ENCODE measurements around the gene ZNF283.
"Not testable (repeated sequence)": the region's sequence is repeated elsewhere in the genome, so short reads cannot be mapped to it uniquely, and the experiment has no call there.

The ZNF283 gene

DNA sequence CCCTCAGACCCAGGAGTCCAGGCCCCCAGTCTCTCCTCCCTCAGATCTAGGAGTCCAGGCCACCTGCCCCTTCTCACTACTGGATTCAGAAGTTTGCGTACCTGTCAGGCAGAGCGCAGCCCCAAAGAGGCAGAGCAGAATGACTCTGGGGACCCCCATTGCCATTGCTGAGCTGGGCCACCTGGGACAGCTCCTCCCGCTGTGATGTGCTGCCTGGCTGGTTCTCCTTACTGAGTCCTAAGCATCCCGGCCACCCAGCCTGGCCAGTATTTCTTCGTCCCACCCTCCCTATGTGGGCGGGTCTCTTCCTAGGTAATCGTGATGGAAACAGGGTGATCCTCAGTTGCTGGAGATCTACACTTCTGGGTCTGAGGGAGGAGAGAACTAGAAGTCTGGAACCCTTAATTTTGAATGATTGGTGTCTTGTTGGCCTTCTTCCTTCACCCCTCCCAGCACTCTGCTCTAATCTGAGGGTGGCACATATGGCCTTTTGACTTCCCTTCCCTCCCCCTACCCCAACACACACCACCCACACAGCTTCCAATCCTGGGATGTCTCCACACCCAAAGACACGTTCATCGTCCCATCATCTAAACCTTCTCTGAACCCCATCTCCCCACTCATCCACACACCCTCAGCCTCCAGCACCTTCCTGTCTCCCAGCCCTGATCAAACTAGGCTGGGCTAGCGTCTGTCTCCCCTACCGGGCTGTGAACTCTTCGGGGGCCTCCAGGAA is 24.7 kb upstream of the ZNF283 start, which contains the start of gene LYPD5:
LYPD5 (minus strand) TSS at position 232 of the 736 bp plus-strand sequence; CDS start at position 165, 67 bp downstream.
- no peak for DNase-seq

- DNase-seq, result no peak
These were observed 22.7 kb upstream of the ZNF283 start for GRCh38 chr19:43804432-43804831.

- DNase-seq, result not testable (repeated sequence)
These were observed 20.7 kb upstream of the ZNF283 start for GRCh38 chr19:43806401-43806800.

DNA sequence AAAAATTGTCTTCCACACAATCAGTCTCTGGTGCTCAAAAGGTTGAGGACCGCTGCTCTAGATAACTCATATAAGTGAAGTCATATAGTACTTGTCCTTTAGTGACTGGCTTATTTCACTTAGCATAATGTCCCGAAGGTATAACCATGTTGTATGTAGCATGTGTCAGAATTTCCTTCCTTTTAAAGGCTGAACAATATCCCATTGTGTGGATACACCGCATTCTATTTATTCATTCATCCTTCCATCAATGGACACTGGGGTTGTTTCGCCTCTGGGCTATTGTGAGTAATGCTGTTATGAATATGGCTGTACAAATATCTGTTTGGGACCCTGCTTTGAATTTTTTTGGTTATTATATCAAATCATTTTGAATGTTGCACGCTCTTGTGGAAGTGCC is 20.3 kb upstream of the ZNF283 start:
- no peak for DNase-seq

DNA sequence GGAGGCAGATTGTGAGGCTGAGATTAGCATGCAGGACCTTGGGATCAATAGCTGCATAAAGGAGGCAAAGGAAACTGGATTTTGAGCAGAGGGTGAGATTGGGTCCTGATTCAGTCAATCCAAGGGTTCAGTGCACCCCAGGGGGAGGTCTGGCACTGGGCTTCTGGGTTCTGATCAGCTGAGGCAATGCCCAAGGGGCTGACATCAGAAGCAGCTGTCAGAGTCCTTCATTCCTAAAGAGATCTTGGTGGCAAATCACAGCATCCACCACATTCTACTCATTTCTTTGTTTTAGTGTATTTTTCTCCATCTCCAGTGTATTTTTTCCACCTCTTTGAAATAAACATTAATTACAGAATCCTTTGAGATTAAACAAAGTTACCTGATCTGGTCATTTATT is 19.5 kb upstream of the ZNF283 start:
- DNase-seq, result no peak

DNA sequence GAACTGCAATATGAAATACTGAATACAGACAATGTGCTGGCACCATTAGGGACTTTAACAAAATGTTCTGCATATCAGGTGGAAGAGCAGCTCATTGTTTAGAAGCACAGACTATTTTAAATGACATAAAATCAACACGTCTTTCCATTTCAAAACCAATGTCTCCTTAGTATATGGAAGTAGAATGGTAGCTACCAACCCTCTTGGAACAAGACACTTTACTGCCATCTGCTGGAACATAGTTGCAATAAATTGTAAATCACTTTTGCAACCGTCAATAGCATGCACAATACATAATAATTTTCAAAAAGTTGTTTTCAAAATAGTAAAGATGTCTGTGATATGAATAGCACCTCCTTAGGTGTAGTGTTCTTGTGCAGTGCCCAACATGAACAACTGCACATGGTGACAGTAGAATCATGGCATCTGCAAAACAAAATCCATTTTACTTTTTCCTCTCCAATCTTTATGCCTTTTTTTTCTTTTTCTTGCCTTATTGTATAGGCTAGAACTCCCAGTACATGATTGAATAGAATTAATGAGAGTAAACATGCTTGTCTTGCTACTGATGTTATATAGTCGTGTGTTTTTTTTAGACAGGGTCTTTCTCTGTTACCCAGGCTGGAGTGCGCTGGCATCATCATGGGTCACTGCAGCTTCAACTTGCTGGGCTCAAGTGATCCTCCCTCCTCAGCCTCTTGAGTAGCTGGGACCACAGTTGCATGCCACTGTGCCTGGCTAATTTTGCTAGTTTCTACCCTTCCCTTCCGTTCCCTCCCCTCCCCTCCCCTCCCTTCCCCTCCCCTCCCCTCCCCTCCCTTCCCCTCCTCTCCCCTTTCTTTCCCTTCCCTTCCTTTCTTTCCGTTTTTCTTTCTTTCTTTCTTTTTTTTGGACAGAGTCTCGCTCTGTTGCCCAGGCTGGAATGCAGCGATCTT is 17.1 kb upstream of the ZNF283 start:
- no peak for DNase-seq

GRCh38 chr19:43811837-43812236 is 15.3 kb upstream of the ZNF283 start:
- no peak for DNase-seq

- no peak for DNase-seq
These were observed 14.9 kb upstream of the ZNF283 start for GRCh38 chr19:43812259-43812658.

DNA sequence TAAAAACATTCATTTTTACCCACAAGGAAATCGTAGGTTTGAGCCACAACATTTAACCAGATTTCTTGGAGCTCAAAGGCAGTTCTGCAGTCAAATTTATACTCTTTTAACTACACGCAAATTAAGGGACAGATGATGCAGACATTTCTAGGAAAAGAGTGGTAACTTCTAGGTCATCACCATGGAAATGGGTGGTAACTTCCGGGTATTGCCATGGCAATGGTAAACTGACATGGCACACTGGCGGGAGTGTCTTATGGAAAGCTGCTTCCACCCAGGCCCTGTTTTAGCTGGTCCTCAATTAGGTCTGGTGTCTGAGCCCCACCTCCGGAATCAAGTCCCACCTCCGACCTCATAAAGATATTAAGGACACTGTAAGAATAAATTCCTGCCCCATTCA is 14.4 kb upstream of the ZNF283 start:
- no peak for DNase-seq

DNA sequence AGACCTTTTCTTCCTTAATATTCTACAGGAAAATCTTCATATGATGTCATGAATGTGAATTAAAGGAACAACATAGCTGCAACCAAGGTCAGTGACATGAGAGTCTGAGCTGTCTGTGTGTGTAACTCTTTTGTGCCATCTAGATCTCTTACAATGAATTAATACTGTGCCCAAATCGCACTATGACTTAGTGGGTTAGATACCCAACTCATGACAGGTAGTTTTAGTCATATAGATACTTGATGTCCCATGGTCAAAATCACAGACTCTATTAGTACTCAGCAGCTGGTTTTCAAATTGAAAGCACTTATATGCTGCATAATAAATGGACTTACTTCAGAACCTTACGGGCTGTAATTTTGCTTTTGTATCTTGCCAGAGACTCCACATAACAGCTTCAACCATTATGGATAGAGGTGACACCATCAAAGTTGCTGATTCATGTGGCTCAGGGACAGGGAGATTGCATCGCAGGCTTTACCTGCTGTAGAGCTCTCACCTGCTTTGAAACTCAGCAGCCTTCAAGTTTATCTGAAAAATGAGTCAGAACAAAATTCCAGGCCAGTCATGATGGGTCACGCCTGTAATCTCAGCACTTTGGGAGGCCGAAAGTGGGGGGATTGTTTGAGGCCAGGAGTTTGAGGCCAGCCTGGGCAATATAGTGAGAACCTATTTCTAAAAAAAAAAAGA is 12.3 kb upstream of the ZNF283 start:
- no peak for DNase-seq

GRCh38 chr19:43817454-43817853 is 9.7 kb upstream of the ZNF283 start:
- DNase-seq, result not testable (repeated sequence)

GRCh38 chr19:43818500-43818899 is 8.6 kb upstream of the ZNF283 start:
- no peak for DNase-seq

GRCh38 chr19:43820098-43820883 is 6.8 kb upstream of the ZNF283 start:
- DNase-seq, result no peak

- no peak for DNase-seq
These were observed 6.3 kb upstream of the ZNF283 start for GRCh38 chr19:43820884-43821215.

- DNase-seq, result not testable (repeated sequence)
These were observed 3.3 kb upstream of the ZNF283 start for GRCh38 chr19:43823856-43824255.

DNA sequence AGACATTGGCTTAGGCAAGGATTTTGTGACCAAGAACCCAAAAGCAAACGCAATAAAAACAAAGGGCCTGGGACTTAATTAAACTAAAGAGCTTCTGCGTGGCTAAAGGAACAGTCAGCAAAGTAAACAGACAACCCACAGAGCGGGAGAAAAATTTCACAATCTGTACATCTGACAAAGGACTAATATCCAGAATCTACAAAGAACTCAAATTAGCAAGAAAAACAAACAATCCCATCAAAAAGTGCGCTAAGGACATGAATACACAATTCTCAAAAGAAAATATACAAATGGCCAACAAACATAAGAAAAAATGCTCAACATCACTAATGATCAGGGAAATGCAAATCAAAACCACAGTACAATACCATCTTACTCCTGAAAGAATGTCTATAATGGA is 2.5 kb upstream of the ZNF283 start:
- not testable (repeated sequence) for DNase-seq

DNA sequence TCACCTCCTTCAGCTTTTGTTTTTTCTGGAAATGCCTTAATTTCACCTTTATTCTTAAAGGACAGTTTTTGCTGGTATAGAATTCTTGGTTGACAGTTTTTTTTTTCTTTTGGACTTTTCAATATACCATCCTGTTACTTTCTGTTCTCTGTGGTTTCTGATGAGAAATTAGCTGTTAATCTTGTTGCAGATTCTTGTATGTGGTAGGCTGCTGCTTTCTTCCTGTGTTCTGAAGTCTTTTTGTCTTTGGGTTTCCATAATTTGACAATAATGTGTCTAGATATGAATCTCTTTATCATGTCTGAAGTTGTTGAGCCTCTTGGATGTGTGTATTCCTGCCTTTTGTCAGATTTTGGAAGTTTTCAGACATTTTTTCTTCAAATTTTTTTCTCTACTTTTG is 12.0 kb downstream of the ZNF283 start:
- no peak for DNase-seq

GRCh38 chr19:43842007-43842406 is 14.9 kb downstream of the ZNF283 start:
- no peak for DNase-seq

DNA sequence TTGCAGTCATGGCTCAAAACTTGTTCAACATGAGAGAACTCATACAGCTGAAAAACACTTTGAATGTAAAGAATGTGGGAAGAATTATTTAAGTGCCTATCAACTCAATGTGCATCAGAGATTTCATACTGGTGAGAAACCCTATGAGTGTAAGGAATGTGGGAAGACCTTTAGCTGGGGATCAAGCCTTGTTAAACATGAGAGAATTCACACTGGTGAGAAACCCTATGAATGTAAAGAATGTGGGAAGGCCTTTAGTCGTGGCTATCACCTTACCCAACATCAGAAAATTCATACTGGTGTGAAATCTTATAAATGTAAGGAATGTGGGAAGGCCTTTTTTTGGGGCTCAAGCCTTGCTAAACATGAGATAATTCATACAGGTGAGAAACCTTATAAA is 20.1 kb downstream of the ZNF283 start:
- no peak for DNase-seq

DNA sequence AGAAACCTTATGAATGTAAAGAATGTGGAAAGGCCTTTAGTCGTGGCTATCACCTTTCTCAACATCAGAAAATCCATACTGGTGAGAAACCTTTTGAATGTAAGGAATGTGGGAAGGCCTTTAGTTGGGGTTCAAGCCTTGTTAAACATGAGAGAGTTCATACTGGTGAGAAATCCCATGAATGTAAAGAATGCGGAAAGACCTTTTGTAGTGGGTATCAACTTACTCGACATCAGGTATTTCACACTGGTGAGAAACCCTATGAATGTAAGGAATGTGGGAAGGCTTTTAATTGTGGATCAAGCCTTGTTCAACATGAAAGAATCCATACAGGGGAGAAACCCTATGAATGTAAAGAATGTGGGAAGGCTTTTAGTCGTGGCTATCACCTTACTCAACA is 20.8 kb downstream of the ZNF283 start:
- no peak for DNase-seq

DNA sequence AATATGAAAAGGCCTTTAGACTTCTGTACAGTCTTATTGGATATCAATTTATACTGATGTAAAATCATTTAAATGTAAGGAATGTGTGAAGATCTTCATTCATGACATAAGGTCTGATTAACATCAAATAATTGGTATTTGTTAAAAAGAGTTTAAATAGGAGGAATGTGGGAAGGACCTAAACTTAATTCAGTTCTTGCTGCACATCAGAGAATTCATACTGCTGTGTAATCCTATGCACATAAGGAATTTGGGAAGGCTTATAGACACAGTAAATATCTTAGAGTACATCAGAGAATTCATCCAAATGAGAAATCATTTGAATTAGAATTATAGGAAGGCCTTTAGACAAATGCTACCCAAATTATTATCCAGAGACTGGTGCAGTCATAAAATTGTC is 21.7 kb downstream of the ZNF283 start:
- DNase-seq, result no peak

DNA sequence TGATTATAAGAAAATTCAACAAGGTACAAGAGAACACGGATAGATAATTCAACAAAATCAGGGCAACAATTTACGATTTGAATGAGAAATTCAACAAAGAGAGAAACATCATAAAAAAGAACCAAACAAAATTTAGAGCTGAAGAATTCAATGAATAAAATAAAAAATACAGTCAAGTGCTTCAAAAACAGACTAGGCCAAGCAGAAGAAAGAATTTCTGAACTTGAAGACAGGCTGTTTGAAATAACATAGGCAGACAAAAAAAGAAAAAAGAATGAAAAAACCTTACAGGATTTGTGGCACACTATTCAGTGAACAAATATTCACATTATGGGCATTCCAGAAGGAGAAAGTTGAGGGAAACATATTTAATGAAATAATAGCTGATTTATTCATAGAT is 31.1 kb downstream of the ZNF283 start:
- DNase-seq, result no peak

DNA sequence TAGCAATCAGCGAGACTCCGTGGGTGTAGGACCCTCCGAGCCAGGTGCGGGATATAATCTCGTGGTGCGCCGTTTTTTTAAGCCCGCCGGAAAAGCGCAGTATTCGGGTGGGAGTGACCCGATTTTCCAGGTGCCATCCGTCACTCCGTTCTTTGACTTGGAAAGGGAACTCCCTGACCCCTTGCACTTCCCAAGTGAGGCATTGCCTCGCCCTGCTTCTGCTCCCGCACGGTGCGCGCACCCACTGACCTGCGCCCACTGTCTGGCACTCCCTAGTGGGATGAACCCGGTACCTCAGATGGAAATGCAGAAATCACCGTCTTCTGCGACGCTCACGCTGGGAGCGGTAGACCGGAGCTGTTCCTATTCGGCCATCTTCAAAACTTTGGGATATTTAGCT is 39.8 kb downstream of the ZNF283 start:
- DNase-seq, result not testable (repeated sequence)

Measured in NCI-H524 treated with DMSO at 0.1 percent for 48 hours (cell line).